GM12878 (cell line): ENCODE results near the gene CETN3. TPM values are rescaled to one million over a fixed set of nuclear protein-coding genes. Genes with fewer than 3 reads are reported as not detected.

Experiments used
- ATAC-seq: fragments of 200-7000 bp; cut with Tn5 transposase; 3 replicates; pipeline ENCODE4 v1.9.1; 2020; ENCODE audit warnings: mild to moderate bottlenecking, moderate library complexity
- BruUV-seq: library from RNA; stranded (reverse); fragments of 400-500 nt; replicated peaks from 2 replicates; lab custom pipeline; 2021; lab: Mats Ljungman, UMichigan
- CTCF ChIA-PET: fragments of 300-600 bp; sonication (Branson Sonifier 250); formaldehyde crosslinking; extraction: SDS; loops from one replicate; lab custom pipeline; 2021; ENCODE audit warnings: inconsistent platforms; lab: Yijun Ruan, JAX
- POLR2A ChIA-PET: fragments of 350-600 bp; formaldehyde crosslinking; extraction: SDS; loops from one replicate; lab custom pipeline; 2021; ENCODE audit warnings: inconsistent platforms; lab: Charles Lee
- RAD21 ChIA-PET: fragments of 300-600 bp; sonication (Branson Sonifier 250); formaldehyde crosslinking; loops from one replicate; lab custom pipeline; 2023; ENCODE audit warnings: antibody characterized with exemption; ENCODE audit not compliant: unreplicated experiment; lab: Charles Lee
- SMC1A ChIA-PET: fragments of 300-600 bp; sonication (Branson Sonifier 250); formaldehyde crosslinking; loops from one replicate; lab custom pipeline; 2023; ENCODE audit not compliant: unreplicated experiment, uncharacterized antibody; lab: Charles Lee
- DNase-seq: peaks from one replicate; pipeline ENCODE4 v3.0.0-alpha.2; 2011; ENCODE audit warnings: low read depth, low spot score
- FAIRE-seq: peaks from 3 replicates; lab custom pipeline; 2011; peaks lifted over from hg19 to GRCh38; lab: Jason Lieb, UNC
- H2AFZ ChIP-seq: 2 replicates; pipeline ENCODE4 v1.6.0; 2011; ENCODE audit warnings: low read depth, low read length, control low read depth; ENCODE audit not compliant: control insufficient read depth
- H3K27ac ChIP-seq: 2 replicates; pipeline ENCODE4 v1.5.1; 2011; ENCODE audit warnings: control low read depth; ENCODE audit not compliant: control insufficient read depth, insufficient read depth
- H3K27me3 ChIP-seq, 2 experiments: replicated peaks in 1 of 2; 2 replicates each; pipeline versions ENCODE4 v1.6.0 to v1.6.1; 2011; ENCODE audit warnings: low read length in 1 of 2; ENCODE audit not compliant: control insufficient read depth in 2 of 2, insufficient read depth in 2 of 2
- H3K36me3 ChIP-seq, 2 experiments: 2 replicates each; pipeline ENCODE4 v1.5.1; 2011; ENCODE audit warnings: low read length in 1 of 2; ENCODE audit not compliant: control insufficient read depth in 2 of 2, insufficient read depth in 2 of 2
- H3K4me1 ChIP-seq: 2 replicates; pipeline ENCODE4 v1.6.1; 2011; ENCODE audit warnings: mild to moderate bottlenecking, low read length, moderate library complexity, mixed read lengths; ENCODE audit not compliant: control insufficient read depth, insufficient read depth
- H3K4me2 ChIP-seq: 2 replicates; pipeline ENCODE4 v1.6.0; 2011; ENCODE audit warnings: control low read depth; ENCODE audit not compliant: control insufficient read depth, insufficient read depth
- H3K4me3 ChIP-seq: fragments of 200-600 bp; sonication (generic); 2 replicates; pipeline ENCODE4 v1.5.1; 2016
- H3K79me2 ChIP-seq: 2 replicates; pipeline ENCODE4 v1.6.0; 2011; ENCODE audit warnings: low read length; ENCODE audit not compliant: control insufficient read depth, insufficient read depth
- H3K9ac ChIP-seq: 2 replicates; pipeline ENCODE4 v1.8.0; 2011; ENCODE audit warnings: low read length, control low read depth, mixed read lengths; ENCODE audit not compliant: control insufficient read depth, insufficient read depth
- H3K9me3 ChIP-seq: replicated peaks from 3 replicates; pipeline ENCODE4 v1.5.1; 2011; ENCODE audit warnings: mild to moderate bottlenecking, low read length; ENCODE audit not compliant: control insufficient read depth, insufficient read depth
- H4K20me1 ChIP-seq: 2 replicates; pipeline ENCODE4 v1.6.0; 2011; ENCODE audit not compliant: control insufficient read depth, insufficient read depth
- ASH2L ChIP-seq: fragments of 300-600, 200-600 bp; sonication (generic); IDR thresholded peaks from 2 replicates; pipeline ENCODE4 v1.6.1; 2017; ENCODE audit warnings: low read depth, mild to moderate bottlenecking, borderline replicate concordance
- ATF2 ChIP-seq: IDR thresholded peaks from 2 replicates; pipeline ENCODE4 v1.6.1; 2012; ENCODE audit warnings: low read length, inconsistent platforms
- BHLHE40 ChIP-seq, 2 experiments: fragments of 450-650 bp in 1 of 2; IDR thresholded peaks; 2 replicates each; pipeline ENCODE4 v1.6.1; 2011 to 2017; ENCODE audit warnings: low read depth in 2 of 2, borderline replicate concordance in 1 of 2, improper control_type of control experiment in 1 of 2, low read length in 1 of 2, mild to moderate bottlenecking in 1 of 2
- BRCA1 ChIP-seq: IDR thresholded peaks from 2 replicates; pipeline ENCODE4 v1.6.1; 2011; ENCODE audit warnings: low read depth, low read length, improper control_type of control experiment
- E4F1 ChIP-seq: fragments of 450-650 bp; IDR thresholded peaks from 2 replicates; pipeline ENCODE4 v1.6.1; 2018; ENCODE audit warnings: borderline replicate concordance, mild to moderate bottlenecking; ENCODE audit not compliant: partially characterized antibody
- KAT2A ChIP-seq: conservative IDR thresholded peaks from 2 replicates; pipeline ENCODE4 v1.6.1; 2011; ENCODE audit warnings: low read depth, low read length; ENCODE audit not compliant: control insufficient read depth
- NBN ChIP-seq: fragments of 450-650 bp; IDR thresholded peaks from 2 replicates; pipeline ENCODE4 v1.6.1; 2016
- NKRF ChIP-seq: fragments of 450-650 bp; conservative IDR thresholded peaks from 2 replicates; pipeline ENCODE4 v1.6.1; 2017; ENCODE audit warnings: mild to moderate bottlenecking, moderate library complexity
- NR2C2 ChIP-seq: IDR thresholded peaks from 2 replicates; pipeline ENCODE4 v1.6.1; 2011; ENCODE audit warnings: borderline replicate concordance, low read depth; ENCODE audit not compliant: control insufficient read depth, insufficient read length
- NRF1 ChIP-seq: conservative IDR thresholded peaks from 2 replicates; pipeline ENCODE4 v1.6.1; 2011; ENCODE audit warnings: mild to moderate bottlenecking, low read depth, low read length, improper control_type of control experiment
- RAD51 ChIP-seq: fragments of 450-650 bp; IDR thresholded peaks from 2 replicates; pipeline ENCODE4 v1.6.1; 2016; ENCODE audit warnings: moderate library complexity, mild to moderate bottlenecking, inconsistent platforms
- SKIL ChIP-seq: fragments of 450-650 bp; IDR thresholded peaks from 2 replicates; pipeline ENCODE4 v1.6.1; 2017; ENCODE audit warnings: mild to moderate bottlenecking, low read depth, inconsistent platforms; ENCODE audit not compliant: poor library complexity, severe bottlenecking
- USF2 ChIP-seq: IDR thresholded peaks from 2 replicates; pipeline ENCODE4 v1.6.1; 2011; ENCODE audit warnings: low read depth, low read length, improper control_type of control experiment, borderline replicate concordance
- ZNF217 ChIP-seq: fragments of 450-650 bp; IDR thresholded peaks from 2 replicates; pipeline ENCODE4 v1.6.1; 2017; ENCODE audit warnings: antibody characterized with exemption, mild to moderate bottlenecking
- in situ Hi-C: fragments of 300-500 bp; cut with MboI; formaldehyde crosslinking; loops from 9 replicates; pipeline ENCODE4 v1.14.3; 2018; ENCODE audit warnings: mixed read lengths
- intact Hi-C: fragments of 100-400 bp; cut with micrococcal nuclease; formaldehyde crosslinking; loops from one replicate; pipeline ENCODE4 v1.14.2; 2022; ENCODE audit not compliant: unreplicated experiment
- polyA plus RNA-seq, 11 experiments: library from polyadenylated mRNA; depleted of rRNA in 4 of 11; unstranded in 6 of 11; stranded (reverse) in 5 of 11; fragments of >200 nt; fragmentation: Nextera tagmentation in 4 of 11; fragmentation: Illumina TruSeq in 1 of 11; extraction: Ambion mirVana in 4 of 11; extraction: Trizol in 1 of 11; gene quantifications; 1 replicate in 1 of 11; 2 replicates in 10 of 11; pipeline versions ENCODE4 v1.2.1 to v1.2.3, GENCODE V29; 2011 to 2016; ENCODE audit warnings: inconsistent platforms in 2 of 11, missing spikeins in 2 of 11, low read depth in 1 of 11
- total RNA-seq, 4 experiments: library from RNA; depleted of rRNA in 3 of 4; stranded (reverse); fragments of >200 nt in 3 of 4; fragmentation: Illumina TruSeq in 1 of 4; extraction: Trizol in 1 of 4; gene quantifications; 2 replicates each; pipeline versions ENCODE4 v1.2.1 to v1.2.3, GENCODE V29; 2013 to 2021

CETN3 gene
- total and polyA plus RNA-seq, 10 of the 15 experiments (the other 5 are each of a cell fraction or from before 2014, with no cell fraction given): 16.8 to 59.1 (median 51.8) TPM

GRCh38 chr5:90437663-90438062 lies 28.1 kb upstream of the CETN3 start:
- ATAC-seq (no peak), FAIRE-seq (no peak), DNase-seq (no peak)
- in situ Hi-C loops (loop anchor here (5.0 to 10.0 kb wide), 2 partner anchors 97 to 345 kb away; no protein-coding TSS in a partner anchor), intact Hi-C loops (loop anchor here (2.0 kb wide), 1 partner anchor 167 kb away; no protein-coding TSS in a partner anchor)
- Histone ChIP-seq H4K20me1 (no peaks in the 10 kb centered on the region), H3K9ac (no peak overlapping the region), H3K79me2 (no peaks in the 10 kb centered on the region), H3K9me3 (no peaks in the 10 kb centered on the region; the same call in 2 of the 3 replicates), H2AFZ (no peak overlapping the region), H3K4me3 (no peak overlapping the region), H3K27me3 (no peaks in the 10 kb centered on the region), H3K36me3 (no peaks in the 10 kb centered on the region), H3K4me2 (no peak overlapping the region), H3K4me1 (0 out of 2 replicates have a peak, but pooled peaks cover 5% of the 10 kb centered on the region), H3K27ac (no peak overlapping the region)
- POLR2A ChIA-PET: no interaction called here
- BruUV-seq: no TSS peak
- RAD21 ChIA-PET: interaction anchor here (1.2 to 4.4 kb wide), 5 partner anchors 28 to 346 kb away, joined by 4 to 43 read pairs (median 5); partner anchors contain the start of genes CETN3 and LYSMD3
- CTCF ChIA-PET: interaction anchor here (0.7 to 6.8 kb wide), 14 partner anchors 11 to 346 kb away, joined by 3 to 118 read pairs (median 4); partner anchors contain the start of gene LYSMD3
- SMC1A ChIA-PET: interaction anchor here (0.6 to 5.2 kb wide), 11 partner anchors 10 to 736 kb away, joined by 3 to 46 read pairs (median 8); partner anchors contain the start of genes CETN3, LYSMD3, MBLAC2 and POLR3G
- TF ChIP-seq ASH2L (no peak), BHLHE40 (IDR thresholded peaks at IDR 0.05; ENCODE audit: borderline replicate concordance in 1 of 2, low read depth in 2 of 2, low read length in 1 of 2) (no peak), E4F1 (no peak), ZNF217 (no peak), NR2C2 (no peak), BRCA1 (no peak), RAD51 (no peak), NKRF (no peak), KAT2A (no peak), SKIL (no peak), NBN (no peak), NRF1 (no peak), USF2 (no peak), ATF2 (no peak)
